Left renal pelvis (tissue), 4 donors: ENCODE data around the gene LSM12. TPM values are rescaled to one million over a fixed set of nuclear protein-coding genes. Genes with fewer than 3 reads are reported as not detected.
A peak's percentile ranks its signal among the peaks of the same experiment; 100 is the strongest.
"Not testable (repeated sequence)": the region's sequence is repeated elsewhere in the genome, so short reads cannot be mapped to it uniquely, and the experiment has no call there.

Experiments
- DNase-seq, 4 donors: peaks; one replicate each; pipeline ENCODE4 v3.0.0-alpha.2; 2013; ENCODE audit warnings: low read depth in 4 of 4, low spot score in 3 of 4
- polyA plus RNA-seq, 4 donors: library from polyadenylated mRNA; unstranded; fragments of 120-200 nt; gene quantifications; one replicate each; pipeline ENCODE4 v1.2.1, GENCODE V29; 2013; ENCODE audit not compliant: insufficient read length in 4 of 4

Gene LSM12
- polyA plus RNA-seq = 10 to 100 TPM; 34.2 to 48.7 (median 41.2) TPM

GRCh38 chr17:44066204-44066930 lies at the start of gene LSM12:
TSS of gene LSM12 (minus strand) at chr17:44066671. CDS start at chr17:44066587, 84 bp downstream.
- DNase-seq = peak; percentile 75 to 88 (median 77)

GRCh38 chr17:44115585-44116415 lies 49.3 kb upstream of the LSM12 start:
- DNase-seq = no peak

GRCh38 chr17:44113868-44114840 lies 47.7 kb upstream of the LSM12 start:
- DNase-seq = no peak

GRCh38 chr17:44113382-44113781 lies 46.9 kb upstream of the LSM12 start:
- DNase-seq = no peak

GRCh38 chr17:44112284-44113280 lies 46.1 kb upstream of the LSM12 start:
- DNase-seq = no peak

- DNase-seq = no peak
Measured at GRCh38 chr17:44111777-44112176, 45.3 kb upstream of the LSM12 start.

- DNase-seq = peak; percentile 78 to 87 (median 80)
Measured at GRCh38 chr17:44110823-44111633, 44.6 kb upstream of the LSM12 start.

GRCh38 chr17:44110011-44110686 lies 43.7 kb upstream of the LSM12 start:
- no peak for DNase-seq

GRCh38 chr17:44109312-44109630 lies 42.8 kb upstream of the LSM12 start:
- no peak for DNase-seq

- DNase-seq = no peak
Measured at GRCh38 chr17:44108440-44109311, 42.2 kb upstream of the LSM12 start.

- no peak for DNase-seq
Measured at GRCh38 chr17:44106801-44107200, 40.3 kb upstream of the LSM12 start.

- no peak for DNase-seq
Measured at GRCh38 chr17:44105941-44106340, 39.5 kb upstream of the LSM12 start.

GRCh38 chr17:44105483-44105882 lies 39.0 kb upstream of the LSM12 start:
- DNase-seq = no peak

GRCh38 chr17:44102849-44103622 lies 36.6 kb upstream of the LSM12 start:
- no peak for DNase-seq

GRCh38 chr17:44101858-44102257 lies 35.4 kb upstream of the LSM12 start:
- not testable (repeated sequence) for DNase-seq
